GM12872 (cell line): Measurements from ENCODE around the gene CSF3R.

ENCODE experiments used
- CTCF ChIP-seq: IDR thresholded peaks from 3 replicates; pipeline ENCODE4 v1.5.1; 2011; ENCODE audit warnings: low read depth, mild to moderate bottlenecking, low read length, moderate library complexity; ENCODE audit not compliant: insufficient read depth

CSF3R gene

GRCh38 chr1:36482724-36483388 lies at the start of gene CSF3R:
Gene CSF3R (minus strand): TSS chr1:36482913. CDS start chr1:36479496, 3,417 bp downstream.
- TF ChIP-seq CTCF, result no peak

- TF ChIP-seq CTCF, result no peak
Measured at GRCh38 chr1:36531833-36532232, 49.1 kb upstream of the CSF3R start.

- no peak for TF ChIP-seq CTCF
Measured at GRCh38 chr1:36530791-36531190, 48.1 kb upstream of the CSF3R start.

GRCh38 chr1:36530261-36530660 lies 47.5 kb upstream of the CSF3R start:
- no peak for TF ChIP-seq CTCF

- TF ChIP-seq CTCF, result no peak
Measured at GRCh38 chr1:36529769-36530260, 47.1 kb upstream of the CSF3R start.

GRCh38 chr1:36528361-36529349 lies 45.9 kb upstream of the CSF3R start:
- peak; percentile 36; the same call in 2 of the 3 replicates for TF ChIP-seq CTCF

GRCh38 chr1:36525166-36525565 lies 42.5 kb upstream of the CSF3R start:
- TF ChIP-seq CTCF, result no peak
